T-cell (primary cell): Measurements from ENCODE around the gene SULT1C4. TPM values are rescaled to one million over a fixed set of nuclear protein-coding genes. Genes with fewer than 3 reads are reported as not detected.

Experiments used
- ATAC-seq, 4 experiments: fragments of 200-7000 bp in 3 of 4; fragments of 150-1000 bp in 1 of 4; cut with Tn5 transposase; replicated peaks in 1 of 4; 1 replicate in 3 of 4; 2 replicates in 1 of 4; pipeline ENCODE4 v1.10.0; 2021; ENCODE audit warnings: moderate library complexity in 3 of 4, mild to moderate bottlenecking in 2 of 4, moderate number of reproducible peaks in 1 of 4
- CTCF ChIA-PET, 2 donors: fragments of 300-600 bp; sonication (Branson Sonifier 250); formaldehyde crosslinking; loops; one replicate each; lab custom pipeline; 2022; ENCODE audit warnings: antibody characterized with exemption in 2 of 2; lab: Charles Lee
- POLR2A ChIA-PET, 2 donors: fragments of 300-600 bp; sonication (Branson Sonifier 250); formaldehyde crosslinking; loops; one replicate each; lab custom pipeline; 2022; ENCODE audit warnings: antibody characterized with exemption in 2 of 2; lab: Charles Lee
- DNase-seq, 35 experiments: peaks; one replicate each; pipeline versions ENCODE4 v3.0.0 to v3.0.0-alpha.2; 2013 to 2023
- H3K27ac ChIP-seq: one replicate; pipeline ENCODE4 v1.5.1; 2013; ENCODE audit warnings: low read length
- H3K27me3 ChIP-seq, 2 experiments: replicated peaks in 1 of 2; 1 replicate in 1 of 2; 2 replicates in 1 of 2; pipeline versions ENCODE4 v1.6.1 to v1.7.0; 2013; ENCODE audit warnings: low read length in 1 of 2, mixed read lengths in 1 of 2; ENCODE audit not compliant: control insufficient read depth in 2 of 2, insufficient read depth in 2 of 2; ENCODE audit errors: extremely low read depth in 1 of 2
- H3K36me3 ChIP-seq, 2 donors: 1 replicate in 1 of 2; 2 replicates in 1 of 2; pipeline versions ENCODE4 v1.6.1 to v1.7.0; 2013; ENCODE audit warnings: low read length in 1 of 2; ENCODE audit not compliant: control insufficient read depth in 2 of 2, insufficient read depth in 1 of 2; ENCODE audit errors: extremely low read depth in 1 of 2
- H3K4me1 ChIP-seq, 2 experiments: 1 replicate in 1 of 2; 2 replicates in 1 of 2; pipeline versions ENCODE4 v1.6.1 to v1.7.0; 2013; ENCODE audit warnings: low read length in 2 of 2, mixed read lengths in 1 of 2; ENCODE audit not compliant: insufficient read depth in 2 of 2, control insufficient read depth in 1 of 2; ENCODE audit errors: extremely low read depth in 1 of 2
- H3K4me3 ChIP-seq, 2 donors: 1 replicate in 1 of 2; 2 replicates in 1 of 2; pipeline versions ENCODE4 v1.5.1 to v1.7.0; 2013; ENCODE audit warnings: mild to moderate bottlenecking in 2 of 2, low read length in 1 of 2, moderate library complexity in 1 of 2; ENCODE audit not compliant: control insufficient read depth in 1 of 2; ENCODE audit errors: extremely low read depth in 1 of 2
- H3K9me3 ChIP-seq: 2 replicates; pipeline ENCODE4 v1.7.0; 2013
- H3K27ac Mint-ChIP-seq, 2 donors: one replicate each; pipeline ENCODE4 v1.8.0; 2020 to 2021; ENCODE audit warnings: mild to moderate bottlenecking in 2 of 2, mixed read lengths in 2 of 2
- H3K27me3 Mint-ChIP-seq, 2 donors: one replicate each; pipeline ENCODE4 v1.8.0; 2021 to 2022; ENCODE audit warnings: mixed read lengths in 2 of 2
- H3K36me3 Mint-ChIP-seq: one replicate; pipeline ENCODE4 v1.8.0; 2021; ENCODE audit warnings: mixed read lengths
- H3K4me1 Mint-ChIP-seq, 3 donors: one replicate each; pipeline ENCODE4 v1.8.0; 2020 to 2022; ENCODE audit warnings: mixed read lengths in 3 of 3, mild to moderate bottlenecking in 1 of 3
- H3K4me3 Mint-ChIP-seq, 3 donors: one replicate each; pipeline ENCODE4 v1.8.0; 2020 to 2022; ENCODE audit warnings: mild to moderate bottlenecking in 3 of 3, mixed read lengths in 3 of 3, moderate library complexity in 3 of 3
- H3K9me3 Mint-ChIP-seq, 3 donors: one replicate each; pipeline ENCODE4 v1.8.0; 2020 to 2022; ENCODE audit warnings: mixed read lengths in 3 of 3
- WGBS: methylation state at CpG from one replicate; pipeline ENCODE4 v1.1.5; 2013; ENCODE audit warnings: missing lambda C conversion rate; ENCODE audit not compliant: insufficient coverage; 5-methylcytosine and 5-hydroxymethylcytosine counted together
- total RNA-seq, 35 experiments: library from RNA in 6 of 35; stranded (reverse) in 6 of 35; fragments of 120-200 nt in 1 of 35; gene quantifications; one replicate each; pipeline versions ENCODE4 v1.2.1 to v1.2.4 and lab custom pipeline; 2013 to 2026

The SULT1C4 gene
- total RNA-seq, 5 donors from 2014 or later (not counting 1 experiment from before 2014, with no cell fraction given): not detected

DNA sequence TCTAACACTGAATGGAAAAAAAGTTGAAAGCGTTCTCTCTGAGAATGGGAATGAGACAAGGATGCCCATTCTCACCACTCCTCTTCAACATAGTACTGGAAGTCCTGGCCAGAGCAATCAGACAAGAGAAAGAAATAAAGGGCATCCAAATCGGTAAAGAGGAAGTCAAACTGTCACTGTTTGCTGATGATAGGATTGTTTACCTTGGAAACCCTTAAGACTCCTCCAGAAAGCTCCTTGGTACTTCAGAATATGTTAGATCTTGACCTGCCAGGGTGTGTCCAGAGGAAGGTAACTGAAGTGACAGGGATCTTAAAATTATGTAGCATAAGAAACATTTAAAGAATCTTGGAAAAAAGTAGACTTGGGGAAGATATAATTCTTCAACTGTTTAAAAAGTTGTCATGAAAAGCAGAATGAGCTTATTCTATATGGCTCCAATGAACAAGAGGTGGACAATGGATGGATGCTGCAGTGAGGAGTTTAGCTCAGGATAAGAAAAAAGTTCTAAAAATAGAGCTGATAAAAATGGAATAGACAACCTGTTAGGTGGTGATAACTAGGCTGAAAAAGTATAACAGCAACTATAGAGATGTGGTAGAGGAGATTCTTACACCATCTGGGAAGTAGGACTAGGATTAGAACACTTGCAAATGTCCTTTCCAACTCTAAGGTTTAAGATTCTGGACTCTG lies 16.8 kb upstream of the SULT1C4 start:
- H3K27me3 ChIP-seq: peaks cover 0 to 3% of the 10 kb centered on the region in 2 experiments
- no peaks in the 10 kb centered on the region for H3K4me1 Mint-ChIP-seq
- H3K4me3 Mint-ChIP-seq: no peak overlapping the region
- CTCF ChIA-PET: interaction anchor here in 1 of 2 donors (0.7 kb wide), 1 partner anchor 1778 kb away, joined by 4 read pairs; no protein-coding TSS in a partner anchor
- H3K9me3 Mint-ChIP-seq: no peaks in the 10 kb centered on the region
- WGBS: no CpG with 5 or more reads among the region's 2 CpGs
- peaks cover 12 to 22% of the 10 kb centered on the region in 2 donors for H3K27me3 Mint-ChIP-seq
- H3K27ac Mint-ChIP-seq: no peak overlapping the region
- POLR2A ChIA-PET: interaction anchor here in 1 of 2 donors (0.6 kb wide), 1 partner anchor 724 kb away, joined by 3 read pairs; no protein-coding TSS in a partner anchor
- ATAC-seq (no peak), DNase-seq (no peak)
- H3K4me1 ChIP-seq: no peaks in the 10 kb centered on the region
- no peaks in the 10 kb centered on the region for H3K9me3 ChIP-seq
- no peaks in the 10 kb centered on the region for H3K36me3 ChIP-seq
- no peak overlapping the region for H3K4me3 ChIP-seq
- H3K36me3 Mint-ChIP-seq: no peaks in the 10 kb centered on the region
- no peak overlapping the region for H3K27ac ChIP-seq

GRCh38 chr2:108363024-108363907 lies 14.5 kb upstream of the SULT1C4 start:
- peaks cover 0 to 8% of the 10 kb centered on the region in 2 experiments for H3K27me3 ChIP-seq
- H3K27me3 Mint-ChIP-seq: peaks cover 12 to 21% of the 10 kb centered on the region in 2 donors
- ATAC-seq (no peak), DNase-seq (no peak)
- ChIA-PET POLR2A (no interaction called here), CTCF (no interaction called here)
- H3K36me3 ChIP-seq: no peaks in the 10 kb centered on the region
- no peak overlapping the region for H3K27ac ChIP-seq
- H3K4me1 Mint-ChIP-seq: no peaks in the 10 kb centered on the region
- H3K4me1 ChIP-seq: no peaks in the 10 kb centered on the region
- H3K9me3 Mint-ChIP-seq: no peaks in the 10 kb centered on the region
- 37% methylated on average over 4 of the region's 6 CpGs for WGBS
- H3K27ac Mint-ChIP-seq: no peak overlapping the region
- no peaks in the 10 kb centered on the region for H3K9me3 ChIP-seq
- H3K4me3 ChIP-seq: no peak overlapping the region
- H3K4me3 Mint-ChIP-seq: no peak overlapping the region
- no peaks in the 10 kb centered on the region for H3K36me3 Mint-ChIP-seq

- WGBS: 11% methylated on average over 1 of the region's 1 CpG
- Mint-ChIP-seq H3K36me3 (no peaks in the 10 kb centered on the region), H3K4me3 (no peak overlapping the region)
These were observed 13.9 kb upstream of the SULT1C4 start for GRCh38 chr2:108363908-108364225.

GRCh38 chr2:108364676-108365297 lies 13.0 kb upstream of the SULT1C4 start:
- H3K4me3 ChIP-seq: no peak overlapping the region
- ChIA-PET POLR2A (no interaction called here), CTCF (no interaction called here)
- H3K27ac ChIP-seq: no peak overlapping the region
- Mint-ChIP-seq H3K4me3 (no peak overlapping the region), H3K4me1 (no peaks in the 10 kb centered on the region), H3K27ac (no peak overlapping the region), H3K36me3 (no peaks in the 10 kb centered on the region), H3K9me3 (no peaks in the 10 kb centered on the region), H3K27me3 (peaks cover 7 to 16% of the 10 kb centered on the region in 2 donors)
- ATAC-seq (no peak), DNase-seq (no peak)
- 97% methylated on average over 3 of the region's 6 CpGs for WGBS
- H3K4me1 ChIP-seq: no peaks in the 10 kb centered on the region
- H3K9me3 ChIP-seq: no peaks in the 10 kb centered on the region
- H3K36me3 ChIP-seq: no peaks in the 10 kb centered on the region
- H3K27me3 ChIP-seq: peaks cover 0 to 6% of the 10 kb centered on the region in 2 experiments

More at GRCh38 chr2:108363908-108364225, 13.9 kb upstream of the SULT1C4 start:
- H3K9me3 ChIP-seq: no peaks in the 10 kb centered on the region
- H3K27me3 Mint-ChIP-seq: peaks cover 7 to 21% of the 10 kb centered on the region in 2 donors
- ChIA-PET CTCF (no interaction called here), POLR2A (no interaction called here)
- no peaks in the 10 kb centered on the region for H3K4me1 ChIP-seq
- no peaks in the 10 kb centered on the region for H3K9me3 Mint-ChIP-seq
- no peak overlapping the region for H3K4me3 ChIP-seq
- H3K27ac Mint-ChIP-seq: no peak overlapping the region
- no peaks in the 10 kb centered on the region for H3K36me3 ChIP-seq
- ATAC-seq (no peak), DNase-seq (no peak)
- peaks cover 0 to 6% of the 10 kb centered on the region in 2 experiments for H3K27me3 ChIP-seq
- no peaks in the 10 kb centered on the region for H3K4me1 Mint-ChIP-seq
- no peak overlapping the region for H3K27ac ChIP-seq

DNA sequence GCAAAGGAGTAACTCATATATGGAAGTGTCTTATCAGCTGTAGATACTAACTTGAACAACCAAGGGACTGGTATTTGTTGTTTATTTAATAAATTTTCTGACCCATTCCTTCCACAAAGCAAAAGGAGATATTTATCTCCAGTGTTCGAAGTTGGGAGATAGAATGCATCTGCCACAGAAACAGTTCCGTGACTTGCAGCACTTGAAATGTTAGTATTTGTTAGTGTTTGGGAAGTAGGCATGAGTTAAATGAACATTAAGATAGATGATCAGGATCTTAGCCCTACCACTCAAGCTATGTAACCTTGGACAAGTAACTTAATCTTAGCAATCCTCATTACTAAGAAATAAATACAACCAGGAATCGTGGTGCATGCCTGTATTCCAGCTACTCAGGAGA lies 12.1 kb upstream of the SULT1C4 start:
- Histone ChIP-seq H3K9me3 (no peaks in the 10 kb centered on the region), H3K27ac (no peak overlapping the region), H3K4me1 (no peaks in the 10 kb centered on the region), H3K27me3 (peaks cover 0 to 6% of the 10 kb centered on the region in 2 experiments), H3K36me3 (no peaks in the 10 kb centered on the region), H3K4me3 (no peak overlapping the region)
- no peaks in the 10 kb centered on the region for H3K9me3 Mint-ChIP-seq
- no peak for ATAC-seq
- no peaks in the 10 kb centered on the region for H3K36me3 Mint-ChIP-seq
- peaks cover 7 to 9% of the 10 kb centered on the region in 2 donors for H3K27me3 Mint-ChIP-seq
- no peak overlapping the region for H3K4me3 Mint-ChIP-seq
- POLR2A ChIA-PET: no interaction called here
- no CpG with 5 or more reads among the region's 3 CpGs for WGBS
- no peak overlapping the region for H3K27ac Mint-ChIP-seq
- DNase-seq: no peak
- CTCF ChIA-PET: no interaction called here
- H3K4me1 Mint-ChIP-seq: no peaks in the 10 kb centered on the region

- no peaks in the 10 kb centered on the region for H3K4me1 Mint-ChIP-seq
- DNase-seq: no peak
- Histone ChIP-seq H3K36me3 (no peaks in the 10 kb centered on the region), H3K9me3 (no peaks in the 10 kb centered on the region), H3K4me1 (no peaks in the 10 kb centered on the region), H3K27ac (no peak overlapping the region), H3K4me3 (no peak overlapping the region), H3K27me3 (peaks cover 0 to 6% of the 10 kb centered on the region in 2 experiments)
- ChIA-PET CTCF (interaction anchor here in 1 of 2 donors (0.7 kb wide), 1 partner anchor 9 kb away, joined by 5 read pairs; no protein-coding TSS in a partner anchor), POLR2A (no interaction called here)
- no peak overlapping the region for H3K27ac Mint-ChIP-seq
- WGBS: 80% methylated on average over 1 of the region's 1 CpG
- H3K4me3 Mint-ChIP-seq: no peak overlapping the region
- peaks cover 7% of the 10 kb centered on the region in 2 donors for H3K27me3 Mint-ChIP-seq
- H3K36me3 Mint-ChIP-seq: no peaks in the 10 kb centered on the region
- no peaks in the 10 kb centered on the region for H3K9me3 Mint-ChIP-seq
- ATAC-seq: no peak
These were observed 10.7 kb upstream of the SULT1C4 start for GRCh38 chr2:108367014-108367413.
